WTC11 (cell line): Measurements from ENCODE around the gene ZNF782. TPM values are rescaled to one million over a fixed set of nuclear protein-coding genes. Genes with fewer than 3 reads are reported as not detected.

Experiments
- ATAC-seq: fragments of 200-7000 bp; cut with Tn5 transposase; 2 replicates; pipeline ENCODE4 v1.10.0; 2021; ENCODE audit warnings: mild to moderate bottlenecking, moderate library complexity
- CTCF ChIA-PET: fragments of 300-600 bp; sonication (Branson Sonifier 250); formaldehyde crosslinking; loops from one replicate; lab custom pipeline; 2021; ENCODE audit warnings: antibody characterized with exemption; lab: Charles Lee
- POLR2A ChIA-PET: fragments of 350-600 bp; sonication (Branson Sonifier 250); formaldehyde crosslinking; loops from one replicate; lab custom pipeline; 2021; ENCODE audit warnings: antibody characterized with exemption; lab: Charles Lee
- DNase-seq: peaks from one replicate; pipeline ENCODE4 v3.0.0; 2021; ENCODE audit warnings: low spot score
- H3K27ac Mint-ChIP-seq: 2 replicates; pipeline ENCODE4 v1.8.0; 2021; ENCODE audit warnings: mixed read lengths
- H3K27me3 Mint-ChIP-seq: 2 replicates; pipeline ENCODE4 v1.8.0; 2021; ENCODE audit warnings: low read depth, mild to moderate bottlenecking, moderate library complexity, mixed read lengths
- H3K36me3 Mint-ChIP-seq: 2 replicates; pipeline ENCODE4 v1.8.0; 2021; ENCODE audit warnings: mixed read lengths
- H3K4me1 Mint-ChIP-seq: 2 replicates; pipeline ENCODE4 v1.8.0; 2022; ENCODE audit warnings: mixed read lengths
- H3K4me3 Mint-ChIP-seq: 2 replicates; pipeline ENCODE4 v1.8.0; 2021; ENCODE audit warnings: mild to moderate bottlenecking, moderate library complexity, mixed read lengths
- H3K9me3 Mint-ChIP-seq: 2 replicates; pipeline ENCODE4 v1.8.0; 2021; ENCODE audit warnings: mixed read lengths
- CREB1 ChIP-seq: sonication (generic); formaldehyde crosslinking; IDR thresholded peaks from 2 replicates; pipeline ENCODE4 v1.8.0; 2023; ENCODE audit warnings: mild to moderate bottlenecking, missing genetic modification reagents
- ESRRA ChIP-seq: sonication (generic); formaldehyde crosslinking; IDR thresholded peaks from 2 replicates; pipeline ENCODE4 v1.8.1; 2022; ENCODE audit warnings: mild to moderate bottlenecking, missing genetic modification reagents, borderline replicate concordance
- FOXJ3 ChIP-seq: sonication (generic); formaldehyde crosslinking; IDR thresholded peaks from 2 replicates; pipeline ENCODE4 v1.9.0; 2021; ENCODE audit warnings: missing genetic modification reagents, mild to moderate bottlenecking, borderline replicate concordance
- FOXK1 ChIP-seq: sonication (generic); formaldehyde crosslinking; IDR thresholded peaks from 2 replicates; pipeline ENCODE4 v1.8.0; 2022; ENCODE audit warnings: mild to moderate bottlenecking, moderate library complexity, missing genetic modification reagents
- FOXP1 ChIP-seq: sonication (generic); formaldehyde crosslinking; IDR thresholded peaks from 2 replicates; pipeline ENCODE4 v1.8.0; 2022; ENCODE audit warnings: missing genetic modification reagents, mild to moderate bottlenecking, moderate library complexity, borderline replicate concordance
- NFATC4 ChIP-seq: fragments of 250-450 bp; sonication (Bioruptor Pico); IDR thresholded peaks from 2 replicates; pipeline ENCODE4 v1.9.0; 2021; ENCODE audit warnings: mild to moderate bottlenecking
- NR1H2 ChIP-seq: sonication (generic); formaldehyde crosslinking; IDR thresholded peaks from 2 replicates; pipeline ENCODE4 v1.9.0; 2021; ENCODE audit warnings: mild to moderate bottlenecking, moderate library complexity, missing genetic modification reagents
- PRRX2 ChIP-seq: fragments of 250-450 bp; sonication (Bioruptor Pico); IDR thresholded peaks from 2 replicates; pipeline ENCODE4 v1.8.0; 2021; ENCODE audit warnings: mild to moderate bottlenecking
- ZNF416 ChIP-seq: fragments of 250-450 bp; sonication (Bioruptor Pico); IDR thresholded peaks from 2 replicates; pipeline ENCODE4 v1.9.0; 2021; ENCODE audit warnings: mild to moderate bottlenecking, inconsistent platforms
- ZNF423 ChIP-seq: fragments of 250-450 bp; sonication (Bioruptor Pico); IDR thresholded peaks from 2 replicates; pipeline ENCODE4 v2.1.2; 2022; ENCODE audit warnings: mild to moderate bottlenecking, moderate library complexity
- total RNA-seq: library from RNA; stranded (reverse); gene quantifications from 3 replicates; pipeline ENCODE4 v1.2.3, GENCODE V29; 2021
- TF ChIP-seq, protein P1 (sequence below): sonication (generic); formaldehyde crosslinking; IDR thresholded peaks from 2 replicates; pipeline ENCODE4 v1.8.0; 2022; ENCODE audit warnings: mild to moderate bottlenecking, missing genetic modification reagents
- TF ChIP-seq, protein P2 (sequence below): sonication (generic); formaldehyde crosslinking; IDR thresholded peaks from 2 replicates; pipeline ENCODE4 v1.8.1; 2023; ENCODE audit warnings: mild to moderate bottlenecking, missing genetic modification reagents
- TF ChIP-seq, protein P3 (sequence below): sonication (generic); formaldehyde crosslinking; IDR thresholded peaks from 2 replicates; pipeline ENCODE4 v1.8.1; 2022; ENCODE audit warnings: low read depth, mild to moderate bottlenecking, moderate library complexity, missing genetic modification reagents, borderline replicate concordance
- TF ChIP-seq, protein P4 (sequence below): fragments of 200-600 bp; IDR thresholded peaks from 2 replicates; pipeline ENCODE4 v1.8.0; 2022; ENCODE audit warnings: antibody characterized with exemption
- TF ChIP-seq, protein P5 (sequence below): sonication (generic); formaldehyde crosslinking; IDR thresholded peaks from 2 replicates; pipeline ENCODE4 v1.8.1; 2023; ENCODE audit warnings: mild to moderate bottlenecking, missing genetic modification reagents, borderline replicate concordance

ZNF782 gene
- total RNA-seq, 1 experiment from 2014 or later, result 6.2 TPM

DNA sequence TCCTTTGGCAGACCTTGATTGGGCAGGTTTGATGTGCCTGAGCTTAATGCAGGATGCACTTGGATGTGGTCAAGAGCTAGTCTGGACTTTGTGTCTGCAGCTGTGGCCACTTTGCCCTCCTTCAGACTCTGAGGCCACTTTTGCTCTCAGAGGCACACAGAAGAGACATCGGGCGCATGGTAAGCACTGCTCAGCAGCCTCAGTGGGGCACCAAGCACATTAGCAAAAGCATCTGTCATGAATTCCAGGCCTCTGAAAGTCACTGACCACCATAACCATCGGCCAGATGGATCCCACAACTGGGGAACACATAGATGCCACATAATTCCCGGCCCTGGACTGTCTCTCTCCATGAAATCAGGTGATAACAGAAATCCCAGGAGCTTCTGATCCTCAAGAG lies 34.3 kb upstream of the ZNF782 start:
- CTCF ChIA-PET, result no interaction called here
- H3K9me3 Mint-ChIP-seq, result 0 out of 2 replicates have a peak, but pooled peaks cover 5% of the 10 kb centered on the region

More for the DNA sequence above, 34.3 kb upstream of the ZNF782 start:
- no peak for ATAC-seq
- no peaks in the 10 kb centered on the region for H3K4me1 Mint-ChIP-seq
- peaks cover 37% of the 10 kb centered on the region for H3K27me3 Mint-ChIP-seq
- H3K27ac Mint-ChIP-seq, result no peak overlapping the region
- H3K4me3 Mint-ChIP-seq, result no peak overlapping the region
- H3K36me3 Mint-ChIP-seq, result peaks cover 2% of the 10 kb centered on the region; the same call in 1 of the 2 replicates
- no peak for DNase-seq
- POLR2A ChIA-PET, result no interaction called here
- TF ChIP-seq, protein P1, sequence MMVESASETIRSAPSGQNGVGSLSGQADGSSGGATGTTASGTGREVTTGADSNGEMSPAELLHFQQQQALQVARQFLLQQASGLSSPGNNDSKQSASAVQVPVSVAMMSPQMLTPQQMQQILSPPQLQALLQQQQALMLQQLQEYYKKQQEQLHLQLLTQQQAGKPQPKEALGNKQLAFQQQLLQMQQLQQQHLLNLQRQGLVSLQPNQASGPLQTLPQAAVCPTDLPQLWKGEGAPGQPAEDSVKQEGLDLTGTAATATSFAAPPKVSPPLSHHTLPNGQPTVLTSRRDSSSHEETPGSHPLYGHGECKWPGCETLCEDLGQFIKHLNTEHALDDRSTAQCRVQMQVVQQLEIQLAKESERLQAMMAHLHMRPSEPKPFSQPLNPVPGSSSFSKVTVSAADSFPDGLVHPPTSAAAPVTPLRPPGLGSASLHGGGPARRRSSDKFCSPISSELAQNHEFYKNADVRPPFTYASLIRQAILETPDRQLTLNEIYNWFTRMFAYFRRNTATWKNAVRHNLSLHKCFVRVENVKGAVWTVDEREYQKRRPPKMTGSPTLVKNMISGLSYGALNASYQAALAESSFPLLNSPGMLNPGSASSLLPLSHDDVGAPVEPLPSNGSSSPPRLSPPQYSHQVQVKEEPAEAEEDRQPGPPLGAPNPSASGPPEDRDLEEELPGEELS (CRISPR knock-in tag), result no peak
- TF ChIP-seq NR1H2 (CRISPR knock-in tag) (no peak), ZNF423 (CRISPR knock-in tag) (no peak), ESRRA (no peak), NFATC4 (CRISPR knock-in tag) (no peak), FOXP1 (CRISPR knock-in tag) (no peak), FOXK1 (CRISPR knock-in tag) (no peak), FOXJ3 (no peak), PRRX2 (CRISPR knock-in tag) (no peak), ZNF416 (CRISPR knock-in tag) (no peak), CREB1 (CRISPR knock-in tag) (no peak)
- TF ChIP-seq, protein P2, sequence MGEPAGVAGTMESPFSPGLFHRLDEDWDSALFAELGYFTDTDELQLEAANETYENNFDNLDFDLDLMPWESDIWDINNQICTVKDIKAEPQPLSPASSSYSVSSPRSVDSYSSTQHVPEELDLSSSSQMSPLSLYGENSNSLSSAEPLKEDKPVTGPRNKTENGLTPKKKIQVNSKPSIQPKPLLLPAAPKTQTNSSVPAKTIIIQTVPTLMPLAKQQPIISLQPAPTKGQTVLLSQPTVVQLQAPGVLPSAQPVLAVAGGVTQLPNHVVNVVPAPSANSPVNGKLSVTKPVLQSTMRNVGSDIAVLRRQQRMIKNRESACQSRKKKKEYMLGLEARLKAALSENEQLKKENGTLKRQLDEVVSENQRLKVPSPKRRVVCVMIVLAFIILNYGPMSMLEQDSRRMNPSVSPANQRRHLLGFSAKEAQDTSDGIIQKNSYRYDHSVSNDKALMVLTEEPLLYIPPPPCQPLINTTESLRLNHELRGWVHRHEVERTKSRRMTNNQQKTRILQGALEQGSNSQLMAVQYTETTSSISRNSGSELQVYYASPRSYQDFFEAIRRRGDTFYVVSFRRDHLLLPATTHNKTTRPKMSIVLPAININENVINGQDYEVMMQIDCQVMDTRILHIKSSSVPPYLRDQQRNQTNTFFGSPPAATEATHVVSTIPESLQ (CRISPR knock-in tag), result no peak
- TF ChIP-seq, protein P3, sequence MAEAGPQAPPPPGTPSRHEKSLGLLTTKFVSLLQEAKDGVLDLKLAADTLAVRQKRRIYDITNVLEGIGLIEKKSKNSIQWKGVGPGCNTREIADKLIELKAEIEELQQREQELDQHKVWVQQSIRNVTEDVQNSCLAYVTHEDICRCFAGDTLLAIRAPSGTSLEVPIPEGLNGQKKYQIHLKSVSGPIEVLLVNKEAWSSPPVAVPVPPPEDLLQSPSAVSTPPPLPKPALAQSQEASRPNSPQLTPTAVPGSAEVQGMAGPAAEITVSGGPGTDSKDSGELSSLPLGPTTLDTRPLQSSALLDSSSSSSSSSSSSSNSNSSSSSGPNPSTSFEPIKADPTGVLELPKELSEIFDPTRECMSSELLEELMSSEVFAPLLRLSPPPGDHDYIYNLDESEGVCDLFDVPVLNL (CRISPR knock-in tag), result no peak
- TF ChIP-seq, protein P4, sequence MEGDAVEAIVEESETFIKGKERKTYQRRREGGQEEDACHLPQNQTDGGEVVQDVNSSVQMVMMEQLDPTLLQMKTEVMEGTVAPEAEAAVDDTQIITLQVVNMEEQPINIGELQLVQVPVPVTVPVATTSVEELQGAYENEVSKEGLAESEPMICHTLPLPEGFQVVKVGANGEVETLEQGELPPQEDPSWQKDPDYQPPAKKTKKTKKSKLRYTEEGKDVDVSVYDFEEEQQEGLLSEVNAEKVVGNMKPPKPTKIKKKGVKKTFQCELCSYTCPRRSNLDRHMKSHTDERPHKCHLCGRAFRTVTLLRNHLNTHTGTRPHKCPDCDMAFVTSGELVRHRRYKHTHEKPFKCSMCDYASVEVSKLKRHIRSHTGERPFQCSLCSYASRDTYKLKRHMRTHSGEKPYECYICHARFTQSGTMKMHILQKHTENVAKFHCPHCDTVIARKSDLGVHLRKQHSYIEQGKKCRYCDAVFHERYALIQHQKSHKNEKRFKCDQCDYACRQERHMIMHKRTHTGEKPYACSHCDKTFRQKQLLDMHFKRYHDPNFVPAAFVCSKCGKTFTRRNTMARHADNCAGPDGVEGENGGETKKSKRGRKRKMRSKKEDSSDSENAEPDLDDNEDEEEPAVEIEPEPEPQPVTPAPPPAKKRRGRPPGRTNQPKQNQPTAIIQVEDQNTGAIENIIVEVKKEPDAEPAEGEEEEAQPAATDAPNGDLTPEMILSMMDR, result no peak
- TF ChIP-seq, protein P5, sequence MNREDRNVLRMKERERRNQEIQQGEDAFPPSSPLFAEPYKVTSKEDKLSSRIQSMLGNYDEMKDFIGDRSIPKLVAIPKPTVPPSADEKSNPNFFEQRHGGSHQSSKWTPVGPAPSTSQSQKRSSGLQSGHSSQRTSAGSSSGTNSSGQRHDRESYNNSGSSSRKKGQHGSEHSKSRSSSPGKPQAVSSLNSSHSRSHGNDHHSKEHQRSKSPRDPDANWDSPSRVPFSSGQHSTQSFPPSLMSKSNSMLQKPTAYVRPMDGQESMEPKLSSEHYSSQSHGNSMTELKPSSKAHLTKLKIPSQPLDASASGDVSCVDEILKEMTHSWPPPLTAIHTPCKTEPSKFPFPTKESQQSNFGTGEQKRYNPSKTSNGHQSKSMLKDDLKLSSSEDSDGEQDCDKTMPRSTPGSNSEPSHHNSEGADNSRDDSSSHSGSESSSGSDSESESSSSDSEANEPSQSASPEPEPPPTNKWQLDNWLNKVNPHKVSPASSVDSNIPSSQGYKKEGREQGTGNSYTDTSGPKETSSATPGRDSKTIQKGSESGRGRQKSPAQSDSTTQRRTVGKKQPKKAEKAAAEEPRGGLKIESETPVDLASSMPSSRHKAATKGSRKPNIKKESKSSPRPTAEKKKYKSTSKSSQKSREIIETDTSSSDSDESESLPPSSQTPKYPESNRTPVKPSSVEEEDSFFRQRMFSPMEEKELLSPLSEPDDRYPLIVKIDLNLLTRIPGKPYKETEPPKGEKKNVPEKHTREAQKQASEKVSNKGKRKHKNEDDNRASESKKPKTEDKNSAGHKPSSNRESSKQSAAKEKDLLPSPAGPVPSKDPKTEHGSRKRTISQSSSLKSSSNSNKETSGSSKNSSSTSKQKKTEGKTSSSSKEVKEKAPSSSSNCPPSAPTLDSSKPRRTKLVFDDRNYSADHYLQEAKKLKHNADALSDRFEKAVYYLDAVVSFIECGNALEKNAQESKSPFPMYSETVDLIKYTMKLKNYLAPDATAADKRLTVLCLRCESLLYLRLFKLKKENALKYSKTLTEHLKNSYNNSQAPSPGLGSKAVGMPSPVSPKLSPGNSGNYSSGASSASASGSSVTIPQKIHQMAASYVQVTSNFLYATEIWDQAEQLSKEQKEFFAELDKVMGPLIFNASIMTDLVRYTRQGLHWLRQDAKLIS (CRISPR knock-in tag), result no peak
